Measurements from ENCODE around the gene DNAJB13. TPM values are rescaled to one million over a fixed set of nuclear protein-coding genes. Genes with fewer than 3 reads are reported as not detected.

DNAJB13 gene
- total RNA-seq, 1 donor from 2014 or later: under 0.01 TPM

DNA sequence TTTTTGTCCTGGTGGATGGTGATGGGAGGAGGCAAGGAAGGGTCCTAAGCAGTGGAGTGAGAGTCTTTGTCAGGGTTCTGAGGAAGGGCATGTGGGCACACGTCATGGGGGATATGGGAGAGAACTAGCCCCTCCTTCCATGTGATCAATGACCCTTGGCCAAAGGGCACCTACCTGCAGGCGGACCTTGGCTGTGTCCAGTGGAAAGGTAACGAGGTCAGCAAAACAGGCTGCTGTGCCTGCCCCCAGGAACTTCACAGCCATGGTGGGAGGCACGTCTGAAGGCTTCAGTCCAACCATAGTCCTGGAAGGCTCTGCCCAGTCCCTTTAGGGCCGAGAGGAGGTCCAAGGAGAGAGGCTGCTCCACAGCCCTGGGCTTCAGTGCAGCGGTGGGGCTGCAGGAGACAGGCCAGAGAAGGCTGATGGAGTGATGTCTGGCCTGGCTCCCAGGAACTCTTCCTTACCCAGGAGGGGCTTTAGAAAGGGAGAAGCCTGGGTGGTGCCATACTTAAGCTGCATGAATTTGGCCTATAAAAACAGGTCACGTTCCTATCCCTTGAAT is 56.0 kb downstream of the DNAJB13 start:
- Histone ChIP-seq H3K36me3 (ENCODE audit: control insufficient read depth, insufficient read depth, low read length) (no peaks in the 10 kb centered on the region), H3K4me3 (ENCODE audit: low read depth, low read length) (no peak overlapping the region), H3K27me3 (ENCODE audit: control insufficient read depth, insufficient read depth, low read length) (no peaks in the 10 kb centered on the region)
- no peak for FAIRE-seq
- no peak for DNase-seq (ENCODE audit: low read depth)
- TF ChIP-seq, protein P1, sequence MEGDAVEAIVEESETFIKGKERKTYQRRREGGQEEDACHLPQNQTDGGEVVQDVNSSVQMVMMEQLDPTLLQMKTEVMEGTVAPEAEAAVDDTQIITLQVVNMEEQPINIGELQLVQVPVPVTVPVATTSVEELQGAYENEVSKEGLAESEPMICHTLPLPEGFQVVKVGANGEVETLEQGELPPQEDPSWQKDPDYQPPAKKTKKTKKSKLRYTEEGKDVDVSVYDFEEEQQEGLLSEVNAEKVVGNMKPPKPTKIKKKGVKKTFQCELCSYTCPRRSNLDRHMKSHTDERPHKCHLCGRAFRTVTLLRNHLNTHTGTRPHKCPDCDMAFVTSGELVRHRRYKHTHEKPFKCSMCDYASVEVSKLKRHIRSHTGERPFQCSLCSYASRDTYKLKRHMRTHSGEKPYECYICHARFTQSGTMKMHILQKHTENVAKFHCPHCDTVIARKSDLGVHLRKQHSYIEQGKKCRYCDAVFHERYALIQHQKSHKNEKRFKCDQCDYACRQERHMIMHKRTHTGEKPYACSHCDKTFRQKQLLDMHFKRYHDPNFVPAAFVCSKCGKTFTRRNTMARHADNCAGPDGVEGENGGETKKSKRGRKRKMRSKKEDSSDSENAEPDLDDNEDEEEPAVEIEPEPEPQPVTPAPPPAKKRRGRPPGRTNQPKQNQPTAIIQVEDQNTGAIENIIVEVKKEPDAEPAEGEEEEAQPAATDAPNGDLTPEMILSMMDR (IDR thresholded peaks at IDR 0.05; ENCODE audit: insufficient read depth, low read length, severe bottlenecking): no peak

DNA sequence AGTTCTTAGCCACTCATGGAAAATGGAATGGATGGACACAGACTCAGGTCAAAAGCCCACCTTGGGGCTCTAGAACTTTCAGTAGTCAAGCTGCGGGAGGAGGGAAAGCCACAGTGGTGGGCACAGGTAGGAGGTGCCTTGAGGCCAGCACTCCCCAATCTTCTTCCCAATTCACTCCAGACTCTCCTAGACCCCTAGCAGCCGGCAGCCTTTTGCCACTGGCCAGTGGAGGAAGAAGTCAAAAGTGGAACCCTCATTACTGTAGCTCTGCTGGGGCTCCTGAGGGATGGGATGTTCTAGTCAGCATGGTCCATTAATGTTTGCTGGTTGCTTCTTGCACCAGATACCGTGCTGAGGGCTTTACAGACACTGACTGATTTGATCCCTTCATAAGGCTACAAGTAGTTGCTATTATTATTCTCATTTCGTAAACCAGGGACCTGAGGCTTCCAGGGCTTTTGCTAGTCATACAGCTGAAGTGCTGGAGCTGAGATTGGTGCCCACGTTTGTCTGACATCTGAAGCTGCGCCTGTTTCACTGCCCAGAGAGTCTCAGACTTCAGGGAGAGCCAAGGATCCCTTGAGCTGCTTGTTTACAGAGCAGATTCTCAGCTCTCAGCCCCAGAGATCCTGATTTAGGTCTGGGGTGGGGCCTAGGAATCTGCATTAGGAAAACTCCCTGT is 57.0 kb downstream of the DNAJB13 start:
- Histone ChIP-seq H3K4me3 (ENCODE audit: low read depth, low read length) (no peak overlapping the region), H3K36me3 (ENCODE audit: control insufficient read depth, insufficient read depth, low read length) (no peaks in the 10 kb centered on the region), H3K27me3 (ENCODE audit: control insufficient read depth, insufficient read depth, low read length) (no peaks in the 10 kb centered on the region)
- FAIRE-seq (no peak), DNase-seq (ENCODE audit: low read depth) (no peak)
- TF ChIP-seq, protein P1 (IDR thresholded peaks at IDR 0.05; ENCODE audit: insufficient read depth, low read length, severe bottlenecking): no peak

DNA sequence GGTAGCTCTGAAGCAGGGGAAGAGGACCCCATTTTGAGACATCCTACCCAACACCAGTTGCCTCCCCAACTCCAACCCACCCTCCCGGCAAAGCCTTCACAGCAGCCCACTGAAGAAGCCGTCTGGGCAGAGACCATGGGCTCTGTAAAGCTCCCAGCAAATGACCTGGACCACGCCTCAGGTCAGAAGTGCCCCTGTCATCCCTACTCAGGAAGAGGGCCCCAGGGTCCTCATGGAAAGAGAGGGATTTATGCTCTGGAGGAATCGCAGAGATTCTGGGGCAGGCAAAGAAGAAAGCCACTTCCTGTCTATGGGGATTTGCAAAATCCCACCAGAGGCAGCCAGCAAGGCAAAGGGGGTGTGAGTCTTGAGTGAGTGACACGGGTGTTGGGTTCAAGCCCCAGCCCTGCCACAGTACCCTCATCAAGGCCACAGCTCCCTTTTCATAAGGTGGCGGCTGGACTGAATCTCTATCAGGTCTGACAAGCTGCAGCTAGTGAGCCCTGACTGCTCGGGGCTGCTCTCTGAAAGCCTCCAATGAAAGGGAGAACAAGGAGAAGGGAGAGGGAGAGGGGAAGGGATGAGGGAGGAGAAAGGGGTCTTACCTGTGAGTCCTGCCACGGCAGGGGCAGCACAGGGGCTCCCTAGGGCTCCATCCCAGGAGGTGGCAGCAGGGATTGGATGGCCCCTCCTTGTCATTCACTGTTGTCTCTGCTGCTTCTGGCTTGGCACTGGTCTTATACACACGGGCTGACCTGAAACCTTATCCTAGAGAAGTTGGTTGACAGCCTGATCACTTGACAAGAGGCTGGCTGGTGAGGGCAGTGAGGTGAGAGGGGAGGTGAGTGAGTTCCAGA is 57.8 kb downstream of the DNAJB13 start, which contains the start of gene UCP3:
UCP3 (minus strand) TSS at position 713 of the 857 bp plus-strand sequence. CDS start 2,043 bp downstream, outside the sequence.
- TF ChIP-seq, protein P1 (IDR thresholded peaks at IDR 0.05; ENCODE audit: insufficient read depth, low read length, severe bottlenecking): no peak
- DNase-seq (ENCODE audit: low read depth) (no peak), FAIRE-seq (no peak)
- H3K36me3 ChIP-seq (ENCODE audit: control insufficient read depth, insufficient read depth, low read length): no peaks in the 10 kb centered on the region
- no peak within 1 kb of the TSS for H3K4me3 ChIP-seq (ENCODE audit: low read depth, low read length)
- H3K27me3 ChIP-seq (ENCODE audit: control insufficient read depth, insufficient read depth, low read length): no peaks in the 10 kb centered on the region

DNA sequence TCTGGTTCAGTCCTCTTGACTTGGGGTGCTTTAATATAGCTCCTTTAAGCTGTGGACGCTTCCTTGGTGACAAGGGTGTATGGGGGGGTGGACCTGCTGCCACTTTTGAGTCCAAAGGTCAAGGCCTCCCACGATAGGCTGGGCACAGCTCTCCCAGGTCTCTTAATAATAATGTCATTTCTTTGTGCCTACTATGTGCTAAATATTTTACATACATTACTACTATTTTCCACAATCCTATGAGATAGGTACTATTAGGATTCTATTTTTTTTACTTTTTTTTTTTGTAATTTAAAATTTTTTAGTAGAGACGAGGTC is 58.4 kb downstream of the DNAJB13 start:
- FAIRE-seq: no peak
- no peaks in the 10 kb centered on the region for H3K36me3 ChIP-seq (ENCODE audit: control insufficient read depth, insufficient read depth, low read length)
- no peaks in the 10 kb centered on the region for H3K27me3 ChIP-seq (ENCODE audit: control insufficient read depth, insufficient read depth, low read length)
- H3K4me3 ChIP-seq (ENCODE audit: low read depth, low read length): no peak overlapping the region
- DNase-seq (ENCODE audit: low read depth): no peak
- TF ChIP-seq, protein P1 (IDR thresholded peaks at IDR 0.05; ENCODE audit: insufficient read depth, low read length, severe bottlenecking): no peak

DNA sequence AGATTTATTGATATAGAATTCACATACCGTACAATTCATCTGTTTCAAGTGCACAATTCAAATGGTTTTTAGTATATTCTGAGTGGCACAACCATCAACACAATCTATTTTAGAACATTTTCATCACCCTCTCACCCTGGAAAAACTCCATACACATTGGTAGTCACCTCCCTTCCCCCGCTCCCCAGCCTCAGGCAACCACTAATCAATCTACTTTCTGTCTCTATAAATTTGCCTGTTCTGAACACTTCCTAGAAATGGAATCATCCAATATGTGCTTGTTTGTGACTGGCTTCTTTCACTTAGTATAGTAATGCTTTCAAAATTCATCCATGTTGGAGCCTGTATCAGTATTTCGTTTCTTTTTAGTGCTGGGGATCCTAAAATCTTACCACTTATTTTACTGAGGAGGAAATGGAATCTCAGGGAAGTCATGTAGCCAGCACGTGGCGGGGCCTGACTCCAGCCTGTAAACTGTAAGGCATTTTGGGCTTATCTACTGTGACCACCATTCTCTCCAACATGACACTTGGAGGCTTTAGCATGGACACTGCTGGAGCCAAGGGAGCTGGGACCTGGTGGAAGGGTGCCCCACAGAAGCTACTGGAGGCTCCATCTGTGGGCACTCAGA is 59.0 kb downstream of the DNAJB13 start:
- no peak overlapping the region for H3K4me3 ChIP-seq (ENCODE audit: low read depth, low read length)
- TF ChIP-seq, protein P1 (IDR thresholded peaks at IDR 0.05; ENCODE audit: insufficient read depth, low read length, severe bottlenecking): no peak
- FAIRE-seq (no peak), DNase-seq (ENCODE audit: low read depth) (no peak)
- no peaks in the 10 kb centered on the region for H3K36me3 ChIP-seq (ENCODE audit: control insufficient read depth, insufficient read depth, low read length)
- H3K27me3 ChIP-seq (ENCODE audit: control insufficient read depth, insufficient read depth, low read length): no peaks in the 10 kb centered on the region

All from bronchial epithelial cell (primary cell).